IPS-11a (cell line): ENCODE results near the gene GPR32.
A peak's percentile ranks its signal among the peaks of the same experiment; 100 is the strongest.
"Not testable (repeated sequence)": the region's sequence is repeated elsewhere in the genome, so short reads cannot be mapped to it uniquely, and the experiment has no call there.

Experiments
- H3K4me3 ChIP-seq: one replicate; pipeline ENCODE4 v1.5.1; 2013; ENCODE audit warnings: low read depth, low read length, control low read depth

GPR32 gene

DNA sequence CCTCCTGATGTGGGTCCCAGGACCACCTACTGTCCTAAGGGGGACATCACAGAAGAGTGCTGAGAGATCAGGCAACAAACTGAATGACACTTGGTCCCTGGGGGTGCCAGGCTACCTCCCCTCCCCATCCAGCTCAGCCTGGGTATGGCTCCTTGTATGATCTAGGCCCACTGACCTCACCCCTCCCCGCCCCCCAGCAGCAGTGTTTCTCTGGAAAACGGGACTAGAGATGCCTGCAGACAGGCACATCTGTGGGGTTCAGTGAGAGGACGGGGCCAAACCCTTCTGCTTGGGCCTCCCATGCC is 29.2 kb downstream of the GPR32 start:
- no peak overlapping the region for H3K4me3 ChIP-seq

DNA sequence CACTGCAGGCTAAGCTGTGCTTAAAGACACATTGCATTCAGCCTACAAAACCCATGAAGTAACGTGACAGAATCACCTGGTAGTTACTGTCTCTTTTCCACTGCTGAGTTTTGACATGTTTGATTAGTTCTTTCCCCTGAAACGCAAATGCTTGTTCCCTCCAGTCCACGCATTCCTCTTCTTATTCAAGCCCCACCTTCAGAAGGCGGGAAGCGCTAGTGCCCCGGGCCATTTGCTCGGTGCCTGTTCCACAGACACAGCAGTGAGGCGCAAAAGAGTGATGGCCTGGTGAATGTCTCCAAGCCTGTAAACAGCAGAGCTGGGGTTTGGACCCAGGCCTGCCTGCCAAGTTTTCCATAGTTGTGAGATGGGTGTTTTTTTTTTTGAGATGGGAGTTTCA is 30.8 kb downstream of the GPR32 start:
- no peak overlapping the region for H3K4me3 ChIP-seq

DNA sequence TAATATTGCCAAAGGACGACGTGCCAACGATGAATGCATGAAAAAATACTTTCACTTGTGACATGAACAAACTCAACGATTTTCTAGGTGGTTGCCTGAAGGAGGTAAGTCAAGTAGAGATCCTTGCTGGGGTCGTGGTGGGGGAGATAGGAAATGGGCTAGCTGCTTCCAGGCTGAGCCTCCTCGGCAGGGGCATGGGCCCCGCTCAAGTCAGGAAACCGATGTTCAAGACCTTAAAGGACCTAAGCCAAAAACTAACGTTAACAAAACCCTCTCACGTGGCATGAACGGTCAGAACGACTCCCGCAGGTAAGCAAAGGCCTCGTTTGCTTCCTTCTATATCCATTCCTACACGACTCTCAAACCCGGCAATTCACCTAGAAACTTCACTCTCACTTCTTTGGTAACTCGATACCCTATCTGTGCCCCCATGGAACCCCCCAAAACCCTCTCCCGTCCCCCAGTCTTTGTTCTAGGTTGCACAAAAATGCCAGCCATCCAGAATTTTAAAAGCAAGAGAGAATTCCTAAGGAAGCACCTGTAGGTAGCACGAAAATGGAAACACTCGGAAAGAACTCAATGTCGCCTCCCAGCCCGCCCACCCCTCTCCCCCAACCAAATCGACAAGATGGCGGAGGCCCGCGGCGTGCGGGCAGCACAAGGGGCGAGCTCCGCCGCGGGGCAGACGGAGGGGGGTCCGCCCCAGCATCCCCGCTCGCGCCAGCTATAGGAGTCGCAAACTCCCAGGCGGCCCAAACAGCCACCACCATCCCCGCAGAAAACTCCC is 33.6 kb downstream of the GPR32 start:
- H3K4me3 ChIP-seq, result peak overlapping the region; percentile 99

DNA sequence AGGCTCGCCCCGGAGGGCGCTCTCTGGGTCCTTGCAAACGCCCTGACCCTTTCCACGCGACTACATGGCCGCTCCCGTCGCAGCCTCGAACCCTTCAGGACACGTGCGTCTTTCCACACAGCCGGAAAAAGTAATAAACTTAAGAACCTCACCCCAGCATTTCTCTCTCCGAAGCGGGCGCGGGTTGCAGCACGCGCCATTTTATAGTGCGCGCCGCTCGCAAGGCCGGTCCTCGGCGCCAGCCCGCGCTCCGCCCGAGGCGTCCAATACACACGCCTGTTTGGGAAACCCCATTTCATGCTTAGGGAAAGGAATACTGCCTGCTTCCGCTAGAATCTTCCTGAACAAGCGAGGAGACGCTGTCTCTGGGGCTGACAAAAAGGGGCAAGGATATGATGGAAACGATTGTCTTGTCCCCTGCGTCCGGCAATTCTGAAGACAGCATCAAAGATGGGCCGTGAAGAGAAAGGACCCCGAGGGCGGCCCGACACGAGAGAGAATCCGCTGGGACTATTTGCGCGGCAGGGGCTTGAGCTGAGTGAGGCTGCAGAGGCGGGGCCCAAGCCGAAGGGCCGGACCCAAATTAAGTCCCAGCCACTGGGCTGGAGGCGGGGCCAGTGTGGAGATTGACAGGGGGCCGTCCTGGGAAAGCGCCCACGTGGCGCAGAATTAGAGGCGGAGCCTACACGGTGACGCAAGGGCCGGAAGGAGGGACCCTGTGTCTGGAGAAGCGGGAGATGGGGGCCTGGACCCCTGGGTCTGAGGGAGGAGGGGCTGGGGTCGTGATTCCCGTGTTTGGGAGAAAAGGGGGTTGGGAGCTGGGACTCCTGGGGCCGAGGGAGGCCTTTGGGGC is 34.4 kb downstream of the GPR32 start:
- H3K4me3 ChIP-seq, result peak overlapping the region; percentile 99

DNA sequence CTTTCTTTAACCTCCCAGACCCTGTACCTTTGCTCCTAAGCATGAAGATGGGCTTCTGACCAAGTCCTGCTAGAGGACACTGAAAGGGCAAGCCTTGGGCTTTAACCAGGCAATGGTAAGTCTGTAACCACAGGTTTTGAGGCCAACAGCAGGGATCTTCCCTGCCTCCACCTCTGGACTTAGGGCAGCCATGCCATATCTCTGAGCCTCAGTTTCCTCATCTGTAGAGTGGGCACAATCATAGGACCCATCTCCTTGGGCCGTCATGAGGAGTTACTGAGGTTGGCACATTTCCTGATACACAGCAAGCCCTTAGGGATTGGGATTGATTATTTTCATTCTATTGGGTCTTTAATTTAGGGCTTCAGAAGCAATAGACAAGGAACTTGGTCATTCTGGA is 38.6 kb downstream of the GPR32 start:
- no peak overlapping the region for H3K4me3 ChIP-seq

DNA sequence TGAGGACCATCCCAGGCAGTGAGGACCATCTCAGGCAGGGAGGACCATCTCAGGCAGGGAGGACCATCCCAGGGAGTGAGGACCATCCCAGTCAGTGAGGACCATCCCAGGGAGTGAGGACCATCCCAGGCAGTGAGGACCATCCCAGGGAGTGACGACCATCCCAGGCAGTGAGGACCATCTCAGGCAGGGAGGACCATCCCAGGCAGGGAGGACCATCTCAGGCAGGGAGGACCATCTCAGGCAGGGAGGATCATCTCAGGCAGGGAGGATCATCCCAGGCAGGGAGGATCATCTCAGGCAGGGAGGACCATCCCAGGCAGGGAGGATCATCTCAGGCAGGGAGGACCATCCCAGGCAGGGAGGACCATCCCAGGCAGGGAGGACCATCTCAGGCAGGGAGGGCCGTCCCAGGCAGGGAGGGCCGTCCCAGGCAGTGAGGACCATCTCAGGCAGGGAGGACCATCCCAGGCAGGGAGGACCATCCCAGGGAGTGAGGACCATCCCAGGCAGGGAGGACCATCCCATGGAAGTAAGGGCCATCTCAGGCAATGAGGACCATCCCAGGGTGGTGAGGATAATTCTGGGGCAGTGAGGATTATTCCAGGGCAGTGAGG is 41.5 kb downstream of the GPR32 start:
- not testable (repeated sequence) for H3K4me3 ChIP-seq

DNA sequence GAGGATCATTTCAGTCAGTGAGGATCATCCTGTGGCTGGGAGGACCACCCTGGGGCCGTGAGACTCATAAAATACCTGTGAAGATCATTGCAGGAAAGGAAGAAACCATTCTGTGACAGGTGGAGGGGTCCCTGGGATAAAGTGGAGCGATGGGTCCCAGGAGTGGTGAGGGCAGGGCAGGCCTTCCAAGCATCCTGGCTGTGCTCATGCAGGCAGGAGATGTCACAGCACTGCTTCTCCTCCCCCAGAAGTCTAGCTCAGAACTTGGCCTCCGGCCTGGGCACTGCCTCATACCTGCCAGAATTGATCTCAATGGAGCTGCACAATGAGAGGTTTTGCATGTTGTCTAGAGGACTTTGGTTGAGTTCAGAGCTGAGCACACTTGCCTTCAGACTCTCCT is 42.2 kb downstream of the GPR32 start:
- H3K4me3 ChIP-seq, result no peak overlapping the region

DNA sequence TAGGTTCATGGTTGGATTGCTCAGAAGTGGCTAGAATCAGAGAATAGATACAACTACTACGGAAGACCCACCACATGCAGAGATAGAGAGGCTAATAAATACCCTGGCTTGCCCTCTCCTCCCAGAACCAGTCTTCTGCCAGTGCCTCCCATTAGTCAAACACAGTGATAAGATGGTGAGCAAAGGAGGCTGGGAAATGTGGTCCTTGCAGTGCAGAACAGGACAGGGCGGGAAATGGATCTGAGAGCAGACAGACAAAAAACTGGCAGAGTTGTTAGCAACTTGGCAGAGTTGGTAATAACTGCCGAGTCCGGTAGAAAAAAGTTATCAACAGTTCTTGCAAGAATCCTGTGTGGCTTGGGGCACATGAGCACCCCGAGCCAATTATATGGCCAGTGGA is 44.6 kb downstream of the GPR32 start:
- no peak overlapping the region for H3K4me3 ChIP-seq

DNA sequence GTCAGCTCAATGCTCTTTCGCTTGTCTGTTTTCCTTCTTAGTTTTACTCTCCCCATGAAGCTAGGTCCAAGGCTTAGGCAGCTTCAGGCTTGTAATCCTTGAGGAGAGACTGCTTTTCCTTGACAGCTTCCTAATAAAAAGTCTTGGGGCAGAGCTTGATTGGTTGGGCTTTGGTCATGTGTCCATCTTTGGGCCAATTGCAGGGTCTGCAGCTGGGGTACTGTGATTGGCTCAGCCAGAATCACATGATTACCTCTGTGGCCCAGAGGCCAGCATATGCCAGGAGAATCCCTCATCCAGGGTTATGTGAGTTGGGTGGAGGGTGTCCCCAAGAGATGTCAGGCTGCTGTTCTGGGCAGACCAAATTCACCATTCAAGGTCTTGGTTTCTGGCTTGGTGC is 45.2 kb downstream of the GPR32 start:
- no peak overlapping the region for H3K4me3 ChIP-seq

DNA sequence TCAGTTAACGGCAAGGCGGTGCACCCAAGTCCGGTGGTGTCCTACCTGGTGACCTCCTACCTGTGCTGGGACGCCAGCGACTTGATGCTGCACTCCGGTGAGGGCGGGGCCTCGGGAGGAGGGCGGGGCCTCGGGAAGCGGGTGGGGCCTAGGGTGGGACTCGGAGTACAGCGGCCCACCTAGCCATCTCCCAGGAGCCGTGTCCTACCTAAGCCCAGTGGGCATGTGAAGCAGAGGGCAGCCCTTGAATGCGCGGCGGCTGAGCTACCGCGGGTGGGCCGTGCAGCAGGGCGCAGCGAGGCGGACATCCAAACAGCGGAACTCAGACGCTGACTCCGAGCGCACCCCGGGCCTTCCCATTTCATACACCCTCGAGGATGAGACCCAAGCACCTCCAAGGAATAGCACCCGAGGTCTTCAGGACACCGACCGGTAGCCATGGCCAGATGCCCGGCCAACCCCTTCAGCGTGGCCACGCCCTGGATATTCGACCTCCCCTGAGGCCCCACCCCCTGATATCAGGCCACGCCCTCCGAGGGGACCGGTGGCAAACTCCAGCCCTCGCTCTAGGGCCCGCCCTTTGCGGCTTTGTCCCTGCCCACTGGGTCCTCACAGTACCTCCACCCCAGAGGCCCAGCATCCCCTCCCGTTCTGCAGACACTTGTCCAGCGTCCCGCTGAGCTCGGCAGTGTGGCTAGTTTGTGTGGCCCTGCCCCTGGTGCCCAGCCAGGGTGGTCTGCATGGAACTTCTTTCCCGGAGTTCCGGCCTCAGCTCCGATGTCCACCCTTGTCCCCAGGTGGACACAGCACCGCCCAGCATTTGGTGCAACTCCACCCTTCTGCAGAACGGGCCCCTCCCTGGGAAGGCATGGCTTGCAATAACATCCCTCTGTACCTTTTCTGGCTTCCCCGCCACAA is 47.9 kb downstream of the GPR32 start:
- H3K4me3 ChIP-seq, result peak overlapping the region; percentile 72

DNA sequence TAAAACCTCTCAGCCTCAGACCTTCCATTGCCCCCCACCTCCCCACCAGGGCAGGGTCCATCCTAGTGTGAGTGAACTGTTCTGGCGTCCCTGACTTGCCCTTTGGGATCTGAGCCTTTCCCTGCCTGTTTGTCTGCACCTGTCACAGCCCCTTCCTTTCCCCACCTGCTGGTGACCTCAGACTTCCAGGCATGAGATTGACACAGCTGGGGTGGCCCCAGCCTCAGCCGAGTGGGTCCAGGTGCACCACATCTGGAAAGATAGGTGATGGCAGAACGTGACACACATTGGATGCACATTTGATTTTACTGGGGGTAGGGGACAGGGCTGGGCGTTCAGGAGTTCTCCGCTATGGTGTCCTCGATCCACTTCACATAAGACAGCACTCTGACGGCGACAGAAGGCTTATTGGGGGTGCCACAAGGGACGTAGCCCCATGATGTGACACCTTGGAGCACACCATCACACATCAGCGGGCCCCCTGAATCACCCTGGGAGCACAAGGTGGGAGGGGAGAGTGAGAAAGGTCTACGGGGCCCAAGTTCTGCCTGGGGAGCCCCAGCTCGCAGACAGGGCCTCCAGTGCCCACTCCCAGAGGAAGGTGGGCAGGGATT is 48.7 kb downstream of the GPR32 start:
- no peak overlapping the region for H3K4me3 ChIP-seq

DNA sequence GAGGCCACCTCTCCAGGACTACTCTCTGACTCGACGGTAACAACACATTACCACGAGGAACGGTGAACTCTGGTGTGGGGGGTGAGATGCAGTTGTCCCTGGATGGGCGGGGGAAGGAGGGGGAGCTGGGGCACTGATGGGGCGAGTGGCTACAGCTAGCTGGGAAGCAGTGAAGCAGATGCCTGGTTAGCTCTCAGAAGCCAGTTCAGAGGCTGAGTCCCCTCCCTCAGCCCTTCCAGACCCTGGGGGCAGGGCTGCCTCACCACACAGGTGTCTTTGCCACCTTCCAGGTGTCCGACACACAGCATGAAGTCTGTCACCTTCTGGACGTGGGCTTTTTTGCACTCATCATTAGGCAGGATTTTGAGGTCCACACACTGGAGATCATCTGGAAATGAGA is 49.4 kb downstream of the GPR32 start:
- H3K4me3 ChIP-seq, result no peak overlapping the region

DNA sequence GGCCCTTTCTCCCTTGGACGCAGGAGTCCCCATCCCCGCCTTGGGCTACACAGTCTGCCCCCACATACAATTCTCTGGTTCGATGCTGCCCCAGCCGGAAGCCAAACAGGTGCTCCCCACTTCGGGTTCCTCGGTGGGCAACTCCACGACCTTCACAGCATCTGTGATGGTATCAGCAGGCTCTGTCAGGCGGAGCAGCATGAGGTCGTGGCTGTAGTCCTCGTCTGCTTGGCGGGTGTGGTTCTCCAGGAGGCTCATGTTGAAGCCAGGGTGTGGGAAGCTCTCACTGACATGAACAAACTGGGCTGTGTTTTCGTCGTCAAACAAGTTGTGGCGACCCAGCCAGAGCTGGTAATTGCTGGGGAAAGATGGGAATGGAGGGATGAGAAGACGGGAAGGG is 49.8 kb downstream of the GPR32 start:
- no peak overlapping the region for H3K4me3 ChIP-seq

DNA sequence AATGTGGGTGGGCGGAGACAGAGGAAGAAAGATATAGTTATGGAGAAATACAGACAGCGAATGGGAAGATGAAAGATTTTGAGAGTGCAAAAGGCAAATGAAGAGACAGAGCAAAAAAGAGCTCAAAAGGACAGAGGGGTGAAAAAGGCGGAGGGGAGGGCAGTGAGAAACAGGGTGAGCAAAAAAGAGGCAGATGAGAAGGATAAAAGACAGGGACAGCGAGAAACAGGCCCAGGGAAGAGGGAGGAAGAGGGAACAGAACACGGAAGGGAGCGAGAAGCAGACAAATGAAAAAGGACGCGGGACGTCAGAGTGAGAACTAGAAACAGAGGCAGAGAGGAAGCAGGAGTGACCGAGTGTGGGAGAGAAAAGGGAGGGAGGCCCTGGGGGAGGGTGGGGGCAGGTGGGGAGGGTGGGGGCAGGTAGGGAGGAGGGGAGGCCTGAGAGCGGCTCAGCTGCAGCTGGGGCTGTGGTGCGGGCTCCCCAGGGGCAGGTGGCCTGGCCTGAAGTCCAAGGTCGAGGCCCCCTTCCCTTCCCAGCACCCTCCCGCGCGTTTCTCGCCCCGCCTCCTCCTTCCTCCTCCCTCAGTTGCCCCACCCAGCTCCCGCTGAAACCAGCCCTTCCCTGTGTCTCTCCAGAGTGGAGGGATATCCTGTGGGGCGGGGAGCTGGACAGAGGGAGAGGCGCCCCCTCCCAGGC is 50.4 kb downstream of the GPR32 start:
- H3K4me3 ChIP-seq, result no peak overlapping the region

DNA sequence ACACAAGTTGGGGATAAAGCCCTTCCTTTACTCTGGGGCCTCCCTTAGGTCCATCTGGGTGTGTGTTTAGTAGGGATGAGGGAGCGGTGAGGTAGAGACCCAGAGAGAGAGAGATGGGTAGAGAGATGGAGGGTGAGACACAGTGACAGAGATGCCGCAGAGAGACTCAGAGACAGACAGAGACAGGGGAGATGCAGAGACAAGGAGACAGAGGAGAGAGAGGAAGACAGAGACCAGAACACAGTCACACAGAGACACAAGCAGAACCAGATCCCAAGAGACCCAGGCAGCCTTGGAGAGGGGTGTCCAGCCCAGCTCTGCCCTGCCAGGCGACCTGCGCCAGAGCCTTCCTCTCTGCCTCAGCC is 51.0 kb downstream of the GPR32 start:
- no peak overlapping the region for H3K4me3 ChIP-seq
